WI38 (cell line): ENCODE results near the gene LRGUK.
"Not testable (repeated sequence)": the region's sequence is repeated elsewhere in the genome, so short reads cannot be mapped to it uniquely, and the experiment has no call there.

ENCODE experiments used
- H3K4me3 ChIP-seq: 2 replicates; pipeline ENCODE4 v1.5.1; 2011; ENCODE audit warnings: low read depth, mild to moderate bottlenecking, control low read depth, low read length
- TF ChIP-seq, protein P1 (sequence below): IDR thresholded peaks from 2 replicates; pipeline ENCODE4 v1.5.1; 2012; ENCODE audit warnings: low read depth, mild to moderate bottlenecking, control low read depth, low read length

LRGUK gene

DNA sequence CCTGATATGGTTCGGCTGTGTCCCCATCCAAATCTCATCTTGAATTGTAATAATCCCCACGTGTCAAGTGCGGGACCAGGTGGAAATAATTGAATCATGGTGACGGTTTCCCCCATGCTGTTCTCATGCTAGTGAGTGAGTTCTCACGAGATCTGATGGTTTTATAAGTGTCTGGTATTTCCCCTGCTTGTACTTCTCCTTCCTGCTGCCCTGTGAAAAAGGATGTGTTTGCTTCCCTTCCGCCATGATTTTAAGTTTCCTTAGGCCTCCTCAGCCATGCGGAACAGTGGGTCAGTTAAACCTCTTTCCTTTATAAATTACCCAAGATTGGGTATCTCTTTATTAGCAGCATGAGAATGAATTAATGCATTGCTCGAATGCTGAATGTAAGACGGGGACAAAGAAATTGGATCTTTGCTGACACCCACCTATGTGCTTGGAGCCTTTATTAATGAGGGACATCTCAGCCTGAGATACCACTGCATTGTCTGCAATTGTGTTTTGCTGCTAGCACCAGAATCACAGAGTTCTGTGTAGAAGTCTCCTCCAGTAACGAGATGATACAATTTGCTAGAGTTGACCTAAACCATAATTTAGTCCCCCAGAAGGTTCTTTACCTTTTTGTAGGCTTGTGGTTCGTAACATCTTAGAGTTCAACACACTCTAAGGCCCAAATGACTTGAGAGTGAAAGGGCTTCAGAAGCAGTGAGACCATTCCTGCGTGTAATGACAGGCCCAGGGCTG lies 160.9 kb downstream of the LRGUK start:
- TF ChIP-seq, protein P1, sequence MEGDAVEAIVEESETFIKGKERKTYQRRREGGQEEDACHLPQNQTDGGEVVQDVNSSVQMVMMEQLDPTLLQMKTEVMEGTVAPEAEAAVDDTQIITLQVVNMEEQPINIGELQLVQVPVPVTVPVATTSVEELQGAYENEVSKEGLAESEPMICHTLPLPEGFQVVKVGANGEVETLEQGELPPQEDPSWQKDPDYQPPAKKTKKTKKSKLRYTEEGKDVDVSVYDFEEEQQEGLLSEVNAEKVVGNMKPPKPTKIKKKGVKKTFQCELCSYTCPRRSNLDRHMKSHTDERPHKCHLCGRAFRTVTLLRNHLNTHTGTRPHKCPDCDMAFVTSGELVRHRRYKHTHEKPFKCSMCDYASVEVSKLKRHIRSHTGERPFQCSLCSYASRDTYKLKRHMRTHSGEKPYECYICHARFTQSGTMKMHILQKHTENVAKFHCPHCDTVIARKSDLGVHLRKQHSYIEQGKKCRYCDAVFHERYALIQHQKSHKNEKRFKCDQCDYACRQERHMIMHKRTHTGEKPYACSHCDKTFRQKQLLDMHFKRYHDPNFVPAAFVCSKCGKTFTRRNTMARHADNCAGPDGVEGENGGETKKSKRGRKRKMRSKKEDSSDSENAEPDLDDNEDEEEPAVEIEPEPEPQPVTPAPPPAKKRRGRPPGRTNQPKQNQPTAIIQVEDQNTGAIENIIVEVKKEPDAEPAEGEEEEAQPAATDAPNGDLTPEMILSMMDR: no peak
- H3K4me3 ChIP-seq: no peak overlapping the region

DNA sequence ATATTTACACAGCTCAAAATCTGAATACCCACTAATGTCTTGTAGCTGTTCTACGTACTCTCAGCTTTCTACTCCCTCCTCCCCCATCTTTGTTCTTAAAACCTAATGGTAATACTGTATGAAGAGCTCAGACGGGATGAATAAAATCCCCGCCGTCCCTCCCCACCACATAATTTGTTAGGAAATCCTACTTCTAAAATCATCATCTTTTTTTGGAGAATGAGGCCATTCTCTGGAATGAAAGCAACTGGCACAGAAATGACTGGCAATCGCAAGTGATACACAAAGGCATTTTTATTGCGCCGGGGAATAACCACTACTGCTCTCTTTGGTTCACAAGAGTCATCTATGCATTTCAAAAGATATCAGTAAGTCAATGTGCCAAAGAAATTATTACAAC lies 162.3 kb downstream of the LRGUK start:
- H3K4me3 ChIP-seq: no peak overlapping the region
- TF ChIP-seq, protein P1: no peak

DNA sequence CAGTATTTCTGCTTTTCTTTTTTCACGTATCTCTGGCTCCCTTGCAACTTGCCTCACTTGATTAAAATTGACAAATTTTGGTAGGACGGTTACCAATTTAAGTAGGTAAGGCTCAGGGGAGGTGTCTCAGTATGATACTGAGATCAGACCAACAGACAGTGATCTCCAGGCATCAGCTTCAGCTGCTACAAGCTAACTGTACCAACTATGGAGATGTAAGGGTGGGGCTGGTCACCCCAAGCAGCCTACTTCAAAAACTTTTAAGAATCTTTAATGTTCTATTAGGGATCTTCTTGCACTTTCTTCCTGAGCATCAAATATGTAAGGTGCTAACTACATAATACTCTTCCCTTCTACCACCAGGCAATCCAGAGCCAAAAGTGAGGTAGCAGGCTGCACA lies 162.7 kb downstream of the LRGUK start:
- H3K4me3 ChIP-seq: no peak overlapping the region
- TF ChIP-seq, protein P1: no peak

DNA sequence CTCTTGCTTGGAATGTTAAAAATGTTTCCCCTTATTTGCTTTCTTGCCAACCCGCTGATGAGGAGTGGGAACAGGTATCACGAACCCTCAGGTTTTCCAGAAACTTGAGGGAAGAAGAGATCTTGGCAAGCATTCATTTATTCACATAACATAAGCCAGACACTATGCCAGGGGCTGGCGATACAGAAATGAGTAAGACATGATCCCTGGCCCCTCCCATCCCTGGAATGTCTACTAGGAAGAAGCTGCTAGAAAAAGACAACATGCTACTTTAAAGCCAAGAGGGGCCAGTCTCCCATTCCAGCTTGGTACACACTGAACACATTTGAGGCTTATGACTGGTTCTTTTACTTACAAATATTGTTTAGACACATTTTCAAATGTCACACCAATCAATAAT lies 163.1 kb downstream of the LRGUK start:
- TF ChIP-seq, protein P1: no peak
- no peak overlapping the region for H3K4me3 ChIP-seq

DNA sequence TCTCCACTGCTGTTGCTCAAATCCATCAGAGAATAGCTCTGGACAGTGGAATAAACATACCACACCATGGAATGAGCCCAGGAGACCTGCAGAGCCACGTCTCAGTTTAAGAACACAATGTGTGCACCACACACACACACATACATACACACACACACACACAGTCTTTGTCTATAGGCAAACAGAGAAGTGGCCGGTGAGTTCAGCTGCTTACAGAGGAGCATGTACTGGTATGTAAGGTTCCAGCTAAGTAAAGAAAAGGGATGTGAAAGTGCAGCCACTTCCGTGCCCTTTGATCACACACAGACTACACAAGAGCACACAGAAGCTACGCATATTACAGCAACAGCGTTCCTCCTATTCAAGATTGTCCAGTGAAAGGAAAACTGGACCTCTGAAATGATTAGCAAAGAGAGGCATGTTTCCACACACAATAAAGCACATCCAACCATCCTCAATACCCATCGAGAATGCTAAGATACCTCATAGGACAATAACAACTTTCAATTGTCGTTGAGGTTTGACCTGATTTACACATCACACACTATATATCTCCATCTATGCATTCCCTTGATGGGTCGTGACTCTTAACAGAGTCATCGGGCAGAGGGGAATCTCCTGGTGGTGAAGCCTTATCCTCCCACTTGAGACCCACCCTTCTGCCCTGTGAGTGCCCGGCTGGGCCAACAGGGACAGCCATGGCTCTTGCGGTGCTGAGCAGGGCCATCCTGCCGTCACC lies 166.0 kb downstream of the LRGUK start:
- H3K4me3 ChIP-seq: no peak overlapping the region
- TF ChIP-seq, protein P1: no peak

DNA sequence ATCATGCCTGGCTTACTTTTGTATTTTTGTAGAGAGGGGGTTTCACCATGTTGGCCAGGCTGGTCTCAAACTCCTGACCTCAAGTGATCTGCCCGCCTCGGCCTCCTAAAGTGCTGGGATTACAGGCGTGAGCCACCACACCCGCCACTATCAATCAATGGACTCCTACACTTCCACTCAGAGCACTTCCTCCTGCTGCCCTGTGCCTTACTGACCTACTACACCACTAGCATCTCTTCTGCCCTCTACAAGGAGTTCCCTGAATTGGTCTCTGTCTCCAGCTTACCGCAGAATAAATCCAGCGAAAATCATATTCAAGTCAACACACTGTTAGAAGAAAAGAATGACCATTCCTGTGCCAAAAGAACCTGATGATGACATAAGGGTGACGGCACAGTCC lies 168.8 kb downstream of the LRGUK start:
- H3K4me3 ChIP-seq: not testable (repeated sequence)

DNA sequence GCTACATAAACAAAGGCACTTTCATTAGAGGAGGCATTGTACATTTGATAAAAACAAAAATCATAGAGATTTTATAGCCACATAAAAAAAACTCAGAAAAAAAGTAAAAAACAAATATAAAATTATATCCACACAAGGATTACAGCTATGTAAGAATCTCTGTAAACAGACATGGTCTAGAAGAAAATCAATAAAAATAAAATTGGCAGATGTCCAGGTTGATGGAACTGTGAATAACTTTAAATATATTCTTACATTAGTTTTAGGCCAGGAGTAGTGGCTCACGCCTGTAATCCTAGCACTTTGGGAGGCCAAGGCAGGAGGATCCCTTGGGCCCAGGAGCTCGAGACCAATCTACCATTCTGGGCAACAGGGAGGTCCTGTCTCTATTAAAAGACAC lies 170.3 kb downstream of the LRGUK start:
- TF ChIP-seq, protein P1: no peak
- no peak overlapping the region for H3K4me3 ChIP-seq
